ENCODE measurements around the gene ARG2.

DNA sequence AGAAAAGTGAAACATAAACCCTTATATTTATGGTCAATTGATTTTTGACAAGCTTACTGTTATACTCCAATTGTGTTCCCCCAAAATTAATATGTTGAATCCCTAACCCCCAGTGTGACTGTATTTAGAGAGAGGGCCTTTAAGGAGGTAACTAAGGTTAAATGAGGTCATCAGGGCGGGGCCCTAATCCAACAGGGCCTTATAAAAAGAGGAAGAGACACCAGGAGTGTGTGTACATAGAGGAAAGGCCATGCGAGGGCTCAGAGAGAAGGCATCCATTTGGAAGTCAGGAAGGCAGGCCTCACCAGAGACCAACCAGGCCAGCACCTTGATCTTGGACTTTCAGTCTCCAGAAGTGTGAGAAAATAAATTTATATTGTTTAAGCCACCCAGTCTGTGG lies 61.2 kb downstream of the ARG2 start:
- TF ChIP-seq, protein P1, sequence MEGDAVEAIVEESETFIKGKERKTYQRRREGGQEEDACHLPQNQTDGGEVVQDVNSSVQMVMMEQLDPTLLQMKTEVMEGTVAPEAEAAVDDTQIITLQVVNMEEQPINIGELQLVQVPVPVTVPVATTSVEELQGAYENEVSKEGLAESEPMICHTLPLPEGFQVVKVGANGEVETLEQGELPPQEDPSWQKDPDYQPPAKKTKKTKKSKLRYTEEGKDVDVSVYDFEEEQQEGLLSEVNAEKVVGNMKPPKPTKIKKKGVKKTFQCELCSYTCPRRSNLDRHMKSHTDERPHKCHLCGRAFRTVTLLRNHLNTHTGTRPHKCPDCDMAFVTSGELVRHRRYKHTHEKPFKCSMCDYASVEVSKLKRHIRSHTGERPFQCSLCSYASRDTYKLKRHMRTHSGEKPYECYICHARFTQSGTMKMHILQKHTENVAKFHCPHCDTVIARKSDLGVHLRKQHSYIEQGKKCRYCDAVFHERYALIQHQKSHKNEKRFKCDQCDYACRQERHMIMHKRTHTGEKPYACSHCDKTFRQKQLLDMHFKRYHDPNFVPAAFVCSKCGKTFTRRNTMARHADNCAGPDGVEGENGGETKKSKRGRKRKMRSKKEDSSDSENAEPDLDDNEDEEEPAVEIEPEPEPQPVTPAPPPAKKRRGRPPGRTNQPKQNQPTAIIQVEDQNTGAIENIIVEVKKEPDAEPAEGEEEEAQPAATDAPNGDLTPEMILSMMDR (conservative IDR thresholded peaks at IDR 0.05; ENCODE audit: low read depth, low read length): no peak
- no peak for TF ChIP-seq EZH2 (IDR thresholded peaks at IDR 0.05; ENCODE audit: low read length, unreplicated experiment)
